ENCODE measurements around the gene NLRC4. TPM values are rescaled to one million over a fixed set of nuclear protein-coding genes. Genes with fewer than 3 reads are reported as not detected.
"Not testable (repeated sequence)": the region's sequence is repeated elsewhere in the genome, so short reads cannot be mapped to it uniquely, and the experiment has no call there.

The NLRC4 gene, protein sequence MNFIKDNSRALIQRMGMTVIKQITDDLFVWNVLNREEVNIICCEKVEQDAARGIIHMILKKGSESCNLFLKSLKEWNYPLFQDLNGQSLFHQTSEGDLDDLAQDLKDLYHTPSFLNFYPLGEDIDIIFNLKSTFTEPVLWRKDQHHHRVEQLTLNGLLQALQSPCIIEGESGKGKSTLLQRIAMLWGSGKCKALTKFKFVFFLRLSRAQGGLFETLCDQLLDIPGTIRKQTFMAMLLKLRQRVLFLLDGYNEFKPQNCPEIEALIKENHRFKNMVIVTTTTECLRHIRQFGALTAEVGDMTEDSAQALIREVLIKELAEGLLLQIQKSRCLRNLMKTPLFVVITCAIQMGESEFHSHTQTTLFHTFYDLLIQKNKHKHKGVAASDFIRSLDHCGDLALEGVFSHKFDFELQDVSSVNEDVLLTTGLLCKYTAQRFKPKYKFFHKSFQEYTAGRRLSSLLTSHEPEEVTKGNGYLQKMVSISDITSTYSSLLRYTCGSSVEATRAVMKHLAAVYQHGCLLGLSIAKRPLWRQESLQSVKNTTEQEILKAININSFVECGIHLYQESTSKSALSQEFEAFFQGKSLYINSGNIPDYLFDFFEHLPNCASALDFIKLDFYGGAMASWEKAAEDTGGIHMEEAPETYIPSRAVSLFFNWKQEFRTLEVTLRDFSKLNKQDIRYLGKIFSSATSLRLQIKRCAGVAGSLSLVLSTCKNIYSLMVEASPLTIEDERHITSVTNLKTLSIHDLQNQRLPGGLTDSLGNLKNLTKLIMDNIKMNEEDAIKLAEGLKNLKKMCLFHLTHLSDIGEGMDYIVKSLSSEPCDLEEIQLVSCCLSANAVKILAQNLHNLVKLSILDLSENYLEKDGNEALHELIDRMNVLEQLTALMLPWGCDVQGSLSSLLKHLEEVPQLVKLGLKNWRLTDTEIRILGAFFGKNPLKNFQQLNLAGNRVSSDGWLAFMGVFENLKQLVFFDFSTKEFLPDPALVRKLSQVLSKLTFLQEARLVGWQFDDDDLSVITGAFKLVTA
- not detected in 2 replicates for polyA plus RNA-seq (2011; rRNA removed)
- 0.09 TPM in 1 of 2 replicates, not detected in the other for polyA minus RNA-seq (2011; rRNA and poly(A)+ RNA removed)

- ChIA-PET POLR2A (no interaction called here), CTCF (no interaction called here)
- Histone ChIP-seq H3K4me3 (ENCODE audit: low read depth, low read length) (no peak within 1 kb of the TSS), H3K36me3 (ENCODE audit: control insufficient read depth, insufficient read depth, low read length) (no peaks in the 10 kb centered on the region), H3K27me3 (ENCODE audit: control insufficient read depth, insufficient read depth, low read length) (no peaks in the 10 kb centered on the region; the same call in 1 of the 2 replicates)
- no peak for DNase-seq (ENCODE audit: low read depth)
- TF ChIP-seq CTCF (IDR thresholded peaks at IDR 0.05; ENCODE audit: insufficient read depth, low read depth, low read length) = no peak
These were observed at the start of gene NLRC4 for GRCh38 chr2:32264422-32265105. Gene NLRC4 (minus strand): TSS chr2:32264886. CDS start chr2:32256775, 8,111 bp downstream.

DNA sequence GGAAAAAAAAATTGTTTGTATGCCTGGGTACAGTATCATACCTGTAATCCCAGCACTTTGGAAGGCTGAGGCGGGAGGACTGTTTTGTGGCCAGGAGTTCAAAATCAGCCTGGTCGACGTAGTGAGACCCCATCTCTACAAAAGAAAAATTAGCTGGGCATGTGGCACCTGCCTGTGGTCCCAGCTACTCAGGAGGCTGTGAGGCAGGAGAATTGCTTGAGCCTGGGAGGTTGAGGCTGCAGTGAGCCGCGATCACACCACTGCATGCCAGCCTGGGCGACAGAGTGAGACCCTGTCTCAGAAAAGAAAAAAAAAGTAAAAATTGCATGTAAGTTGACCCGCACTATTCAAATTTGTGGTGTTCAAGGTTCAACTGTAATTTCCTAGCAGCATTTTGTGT lies 45.9 kb upstream of the NLRC4 start:
- ChIA-PET CTCF (no interaction called here), POLR2A (no interaction called here)
- Histone ChIP-seq H3K4me3 (ENCODE audit: low read depth, low read length) (no peak overlapping the region), H3K36me3 (ENCODE audit: control insufficient read depth, insufficient read depth, low read length) (no peaks in the 10 kb centered on the region), H3K27me3 (ENCODE audit: control insufficient read depth, insufficient read depth, low read length) (no peaks in the 10 kb centered on the region)
- no peak for TF ChIP-seq CTCF (IDR thresholded peaks at IDR 0.05; ENCODE audit: insufficient read depth, low read depth, low read length)
- DNase-seq (ENCODE audit: low read depth) = no peak

DNA sequence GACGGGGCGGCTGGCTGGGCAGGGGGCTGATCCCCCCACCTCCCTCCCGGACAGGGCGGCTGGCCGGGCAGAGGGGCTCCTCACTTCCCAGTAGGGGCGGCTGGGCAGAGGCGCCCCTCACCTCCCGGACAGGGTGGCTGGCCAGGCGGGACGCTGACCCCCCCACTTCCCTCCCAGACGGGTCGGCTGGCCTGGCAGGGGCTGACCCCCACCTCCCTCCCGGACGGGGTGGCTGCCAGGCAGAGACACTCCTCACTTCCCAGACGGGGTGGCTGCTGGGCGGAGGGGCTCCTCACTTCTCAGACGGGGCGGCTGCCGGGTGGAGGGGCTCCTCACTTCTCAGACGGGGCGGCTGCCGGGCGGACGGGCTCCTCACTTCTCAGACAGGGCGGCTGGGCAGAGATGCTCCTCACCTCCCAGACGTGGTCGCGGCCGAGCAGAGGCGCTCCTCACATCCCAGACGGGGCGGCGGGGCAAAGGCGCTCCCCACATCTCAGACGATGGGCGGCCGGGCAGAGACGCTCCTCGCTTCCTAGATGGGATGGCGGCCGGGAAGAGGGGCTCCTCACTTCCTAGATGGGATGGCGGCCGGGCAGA lies 29.4 kb upstream of the NLRC4 start:
- DNase-seq (ENCODE audit: low read depth); CTCF ChIA-PET; H3K27me3 ChIP-seq (ENCODE audit: control insufficient read depth, insufficient read depth, low read length); H3K36me3 ChIP-seq (ENCODE audit: control insufficient read depth, insufficient read depth, low read length); H3K4me3 ChIP-seq (ENCODE audit: low read depth, low read length); POLR2A ChIA-PET: not testable (repeated sequence)

DNA sequence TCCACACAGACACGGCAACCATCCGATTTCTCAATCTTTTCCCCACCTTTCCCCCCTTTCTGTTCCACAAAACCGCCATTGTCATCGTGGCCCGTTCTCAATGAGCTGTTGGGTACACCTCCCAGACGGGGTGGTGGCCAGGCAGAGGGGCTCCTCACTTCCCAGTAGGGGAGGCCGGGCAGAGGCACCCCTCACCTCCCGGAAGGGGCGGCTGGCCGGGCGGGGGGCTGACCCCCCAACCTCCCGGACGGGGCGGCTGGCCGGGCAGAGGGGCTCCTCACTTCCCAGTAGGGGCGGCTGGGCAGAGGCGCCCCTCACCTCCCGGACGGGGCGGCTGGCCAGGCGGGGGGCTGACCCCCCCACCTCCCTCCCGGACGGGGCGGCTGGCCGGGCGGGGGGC lies 28.8 kb upstream of the NLRC4 start:
- DNase-seq (ENCODE audit: low read depth); CTCF ChIA-PET; H3K4me3 ChIP-seq (ENCODE audit: low read depth, low read length); POLR2A ChIA-PET; H3K27me3 ChIP-seq (ENCODE audit: control insufficient read depth, insufficient read depth, low read length); H3K36me3 ChIP-seq (ENCODE audit: control insufficient read depth, insufficient read depth, low read length): not testable (repeated sequence)

DNA sequence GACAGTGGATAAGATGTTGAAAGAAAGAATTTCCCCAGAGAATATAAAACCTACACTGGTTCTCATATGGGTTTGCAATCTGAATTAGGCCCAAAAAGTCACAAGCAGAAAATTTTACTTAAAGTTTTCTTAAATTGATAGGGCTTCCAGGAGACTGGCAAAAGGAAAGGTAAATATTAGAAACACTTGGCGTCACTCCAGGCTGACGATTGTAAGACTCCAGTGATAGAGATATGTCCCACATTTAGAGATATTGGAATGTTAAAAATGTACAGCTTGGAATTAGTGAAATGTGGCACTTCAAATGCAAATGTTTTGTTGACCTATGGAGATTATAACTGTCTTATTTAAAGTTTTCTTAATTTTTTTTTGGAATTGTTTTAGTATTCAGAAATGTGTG lies 27.1 kb upstream of the NLRC4 start:
- TF ChIP-seq CTCF (IDR thresholded peaks at IDR 0.05; ENCODE audit: insufficient read depth, low read depth, low read length) = no peak
- POLR2A ChIA-PET = no interaction called here
- Histone ChIP-seq H3K36me3 (ENCODE audit: control insufficient read depth, insufficient read depth, low read length) (peaks cover 2% of the 10 kb centered on the region; the same call in 1 of the 2 replicates), H3K4me3 (ENCODE audit: low read depth, low read length) (no peak overlapping the region), H3K27me3 (ENCODE audit: control insufficient read depth, insufficient read depth, low read length) (no peaks in the 10 kb centered on the region)
- DNase-seq (ENCODE audit: low read depth) = no peak
- CTCF ChIA-PET = no interaction called here

All from BJ (cell line).